Measurements from ENCODE around the gene VWA3B.
"Not testable (repeated sequence)": the region's sequence is repeated elsewhere in the genome, so short reads cannot be mapped to it uniquely, and the experiment has no call there.

VWA3B gene

GRCh38 chr2:98308068-98308467, 221.1 kb downstream of the VWA3B start:
- no peak for DNase-seq

GRCh38 chr2:98308532-98308931, 221.6 kb downstream of the VWA3B start:
- DNase-seq, result no peak

GRCh38 chr2:98309580-98309979, 222.6 kb downstream of the VWA3B start:
- DNase-seq, result no peak

GRCh38 chr2:98310010-98310409, 223.0 kb downstream of the VWA3B start:
- DNase-seq, result no peak

DNA sequence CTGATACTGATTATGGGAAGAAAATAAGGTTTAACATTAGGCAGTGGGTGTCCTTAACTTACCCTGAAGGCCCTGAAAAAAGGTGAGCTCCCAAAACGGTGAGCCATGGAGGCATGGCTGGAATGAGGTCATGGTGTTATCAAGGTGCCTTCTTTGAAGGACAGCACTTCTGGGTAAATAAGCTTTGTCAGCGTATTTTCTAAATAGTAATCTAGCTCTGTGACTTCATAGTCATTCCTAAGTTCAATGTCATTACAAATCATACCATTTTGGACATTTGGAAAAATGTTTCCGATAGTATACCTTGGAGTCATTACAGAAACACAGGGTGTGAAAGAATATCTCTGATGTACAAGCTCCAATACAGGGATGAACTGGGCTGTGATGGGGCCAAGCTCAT, 224.1 kb downstream of the VWA3B start:
- DNase-seq, result no peak

- no peak for DNase-seq
These were observed 225.0 kb downstream of the VWA3B start for GRCh38 chr2:98311771-98312545.

DNA sequence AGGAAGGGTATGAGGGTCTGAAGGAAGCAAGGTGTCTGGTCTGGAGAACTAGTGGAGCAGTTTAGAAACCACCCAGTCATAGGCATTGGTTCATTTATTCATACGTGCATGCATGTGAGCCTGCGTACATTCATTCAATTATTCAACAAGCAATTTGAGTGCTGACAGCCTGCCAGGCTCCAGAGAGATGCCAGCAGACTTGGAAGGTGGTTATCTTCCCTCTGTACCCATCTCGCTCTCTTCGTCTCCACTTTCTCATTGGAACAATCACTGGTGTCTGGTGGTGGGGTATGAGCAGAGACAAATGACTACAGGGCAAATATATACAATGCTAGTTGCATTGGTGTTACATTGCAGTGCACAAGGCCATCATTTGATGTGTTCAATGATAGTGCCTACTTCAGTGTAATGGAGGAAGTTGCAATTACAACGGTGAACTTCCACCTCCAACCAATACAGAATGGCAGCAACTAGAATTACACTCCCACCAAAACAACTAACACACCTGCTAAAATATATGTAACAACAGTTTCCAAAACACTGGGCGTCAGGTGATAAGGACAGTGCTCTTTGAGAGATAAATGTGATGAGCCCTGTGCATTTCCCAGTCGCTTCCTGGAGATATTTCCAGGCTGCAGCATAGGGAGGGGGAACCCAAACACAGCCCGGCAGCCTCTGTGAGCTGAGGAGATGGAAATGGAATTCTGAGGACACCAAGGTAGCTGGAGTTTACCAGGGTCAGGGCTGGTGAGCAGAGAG, 226.7 kb downstream of the VWA3B start:
- no peak for DNase-seq

- no peak for DNase-seq
These were observed 227.3 kb downstream of the VWA3B start for GRCh38 chr2:98314251-98314650.

- DNase-seq, result no peak
These were observed 229.0 kb downstream of the VWA3B start for GRCh38 chr2:98315957-98316356.

GRCh38 chr2:98317214-98317613, 230.2 kb downstream of the VWA3B start:
- no peak for DNase-seq

DNA sequence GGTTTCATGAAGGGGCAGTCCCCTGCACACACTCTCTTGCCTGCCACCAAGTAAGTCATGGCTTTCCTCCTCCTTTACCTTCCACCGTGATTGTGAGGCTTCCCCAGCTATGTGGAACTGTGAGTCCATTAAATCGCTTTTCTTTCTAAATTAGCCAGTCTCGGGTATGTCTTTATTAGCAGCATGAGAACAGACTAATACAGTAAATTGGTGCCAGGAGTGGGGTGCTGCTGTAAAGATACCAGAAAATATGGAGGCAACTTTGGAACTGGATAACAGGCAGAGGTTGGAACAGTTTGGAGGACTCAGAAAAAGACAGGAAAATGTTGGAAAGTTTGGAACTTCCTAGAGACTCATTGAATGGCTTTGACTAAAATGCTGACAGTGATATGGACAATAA, 233.2 kb downstream of the VWA3B start:
- not testable (repeated sequence) for DNase-seq

- no peak for DNase-seq
These were observed 237.2 kb downstream of the VWA3B start for GRCh38 chr2:98324181-98324580.

DNA sequence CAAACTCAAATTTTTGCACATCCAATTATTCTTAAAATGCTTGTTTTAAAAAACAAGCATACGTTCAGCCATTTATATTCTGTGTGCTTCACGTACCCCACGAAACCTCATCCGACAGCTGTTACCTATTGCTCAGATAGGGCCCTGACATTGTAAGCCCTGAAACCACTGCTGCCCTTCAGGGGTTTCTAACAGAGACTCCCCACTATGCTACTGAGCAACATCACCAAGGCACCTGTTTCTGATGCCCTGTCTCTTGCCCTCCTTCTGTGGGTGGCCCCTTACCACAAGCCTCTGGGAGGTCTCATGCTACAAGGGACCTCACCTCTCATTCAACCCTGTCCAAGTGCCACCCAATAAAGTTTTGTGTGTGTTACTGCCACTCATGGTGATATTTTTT, 240.8 kb downstream of the VWA3B start:
- DNase-seq, result no peak

GRCh38 chr2:98329549-98329948, 242.6 kb downstream of the VWA3B start:
- DNase-seq, result no peak

DNA sequence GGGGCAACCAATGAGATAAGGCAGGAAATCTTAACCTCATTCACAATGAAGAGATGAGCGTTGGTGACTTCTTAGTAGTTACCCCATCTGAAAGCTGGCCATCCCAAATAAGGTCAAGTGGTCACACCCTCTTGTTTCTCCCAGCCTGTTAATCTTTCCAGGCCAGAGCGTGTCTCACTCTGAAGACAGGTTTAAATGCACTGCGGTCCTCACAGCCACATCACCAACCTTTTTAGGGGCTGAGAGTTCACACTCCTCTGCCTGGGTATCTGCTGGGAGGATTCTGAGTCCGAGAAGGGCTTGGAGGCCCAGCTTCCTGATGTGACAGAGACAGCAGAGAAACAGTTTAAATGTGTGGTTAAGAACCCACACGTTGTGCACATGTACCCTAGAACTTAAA, 246.0 kb downstream of the VWA3B start:
- DNase-seq, result no peak

DNA sequence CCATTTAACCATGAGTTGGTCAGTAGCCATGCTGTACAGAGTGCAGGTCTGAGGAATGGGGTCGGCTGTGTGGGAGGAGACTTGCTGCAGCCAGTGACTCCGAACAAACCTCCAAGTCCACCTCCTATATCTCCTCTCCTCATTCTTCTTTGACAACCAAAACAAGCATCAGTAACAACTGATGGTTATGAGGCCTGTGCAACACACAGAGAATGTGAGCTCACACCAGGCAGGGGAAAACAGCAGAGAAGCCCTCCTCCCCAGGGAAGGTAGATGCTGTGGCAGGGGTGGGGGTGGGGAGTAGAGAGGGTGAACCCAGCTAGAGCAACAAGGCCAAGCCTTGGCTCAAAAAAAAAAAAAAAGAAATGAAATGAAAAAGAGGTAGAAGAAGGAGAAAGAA, 247.0 kb downstream of the VWA3B start:
- no peak for DNase-seq

DNA sequence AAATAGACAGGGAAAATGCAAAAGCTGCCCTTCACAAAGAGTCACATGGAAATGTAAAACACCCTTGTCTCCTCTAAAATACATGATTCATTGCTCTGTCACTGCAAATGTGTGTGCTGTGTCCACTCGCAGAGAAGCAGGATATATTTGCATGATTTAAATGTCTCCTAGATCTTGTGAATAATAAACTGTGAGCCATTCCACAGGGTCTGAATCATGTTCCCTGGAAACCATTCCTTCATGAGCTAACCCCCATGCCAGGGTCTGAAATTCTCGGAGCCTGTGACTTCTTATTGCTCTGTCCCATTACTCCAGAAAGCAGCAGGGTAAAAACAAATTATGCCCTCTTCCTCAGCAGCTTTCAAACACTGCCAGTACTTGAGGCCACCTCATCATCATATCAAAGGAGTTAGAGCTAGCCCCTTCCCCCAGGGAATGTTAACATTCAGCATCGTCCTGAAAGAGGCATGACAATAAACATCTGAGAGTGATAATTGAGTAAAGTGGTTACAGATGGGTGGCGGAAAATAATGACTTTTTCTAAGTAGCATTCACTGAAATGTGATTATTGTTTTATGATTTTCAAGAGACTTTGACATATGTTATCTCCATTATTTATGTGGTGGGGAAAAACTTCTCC, 247.6 kb downstream of the VWA3B start:
- no peak for DNase-seq

DNA sequence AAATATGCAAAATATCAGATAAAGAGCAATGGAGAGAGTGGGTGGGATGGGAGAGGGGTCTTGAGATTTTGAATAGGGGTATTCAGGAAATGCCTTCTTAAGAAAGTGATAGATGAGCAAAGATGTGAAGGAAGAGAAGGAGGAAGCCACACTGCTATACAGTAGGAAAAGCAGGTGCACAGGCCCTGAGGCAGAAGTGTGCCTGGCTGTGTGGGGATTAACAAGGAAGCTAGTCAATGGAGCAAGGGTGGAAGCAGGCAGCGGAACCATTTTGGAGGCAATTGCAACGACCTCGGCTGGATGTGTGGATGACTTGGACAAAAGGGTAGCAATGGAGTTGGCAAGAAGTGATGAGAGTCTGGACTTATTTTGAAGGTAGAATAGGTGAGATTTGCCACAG, 248.3 kb downstream of the VWA3B start:
- DNase-seq, result no peak

DNA sequence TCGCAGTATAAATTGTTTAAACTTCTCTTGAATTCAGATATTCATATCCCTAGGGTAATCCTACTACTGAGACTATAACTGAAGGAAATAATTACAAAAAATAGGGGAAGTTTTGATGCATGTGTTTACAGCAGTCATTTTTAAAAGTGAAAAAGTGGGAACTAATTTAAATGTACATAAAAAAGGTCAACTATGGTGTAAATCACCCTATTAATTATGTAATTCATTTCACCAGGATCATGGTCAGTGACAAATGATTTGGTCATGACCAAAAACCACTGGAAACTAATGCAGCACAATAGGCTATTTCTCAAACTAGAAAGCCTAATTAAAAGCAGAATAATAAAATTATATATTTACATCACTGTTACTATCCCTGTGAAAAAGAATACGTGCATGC, 254.3 kb downstream of the VWA3B start:
- DNase-seq, result no peak

DNA sequence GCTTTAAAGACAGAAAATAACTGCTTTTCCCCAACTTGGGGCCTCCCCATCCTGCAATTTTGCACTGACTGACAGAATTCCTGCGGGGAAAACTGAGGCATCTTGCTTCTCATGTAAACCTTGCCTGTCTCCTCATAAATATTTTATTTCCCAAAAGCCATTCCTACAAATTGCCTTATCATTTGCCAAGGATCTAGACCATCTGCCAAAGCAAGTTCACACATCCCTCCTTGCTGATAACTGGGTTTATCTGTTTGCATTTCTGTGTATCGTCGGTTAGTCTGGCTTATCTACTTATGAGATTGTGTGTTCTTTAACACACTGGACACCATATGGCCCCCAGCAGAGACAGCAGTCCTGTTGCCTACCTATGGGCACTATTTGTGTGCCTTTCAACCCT, 256.3 kb downstream of the VWA3B start:
- DNase-seq, result no peak

DNA sequence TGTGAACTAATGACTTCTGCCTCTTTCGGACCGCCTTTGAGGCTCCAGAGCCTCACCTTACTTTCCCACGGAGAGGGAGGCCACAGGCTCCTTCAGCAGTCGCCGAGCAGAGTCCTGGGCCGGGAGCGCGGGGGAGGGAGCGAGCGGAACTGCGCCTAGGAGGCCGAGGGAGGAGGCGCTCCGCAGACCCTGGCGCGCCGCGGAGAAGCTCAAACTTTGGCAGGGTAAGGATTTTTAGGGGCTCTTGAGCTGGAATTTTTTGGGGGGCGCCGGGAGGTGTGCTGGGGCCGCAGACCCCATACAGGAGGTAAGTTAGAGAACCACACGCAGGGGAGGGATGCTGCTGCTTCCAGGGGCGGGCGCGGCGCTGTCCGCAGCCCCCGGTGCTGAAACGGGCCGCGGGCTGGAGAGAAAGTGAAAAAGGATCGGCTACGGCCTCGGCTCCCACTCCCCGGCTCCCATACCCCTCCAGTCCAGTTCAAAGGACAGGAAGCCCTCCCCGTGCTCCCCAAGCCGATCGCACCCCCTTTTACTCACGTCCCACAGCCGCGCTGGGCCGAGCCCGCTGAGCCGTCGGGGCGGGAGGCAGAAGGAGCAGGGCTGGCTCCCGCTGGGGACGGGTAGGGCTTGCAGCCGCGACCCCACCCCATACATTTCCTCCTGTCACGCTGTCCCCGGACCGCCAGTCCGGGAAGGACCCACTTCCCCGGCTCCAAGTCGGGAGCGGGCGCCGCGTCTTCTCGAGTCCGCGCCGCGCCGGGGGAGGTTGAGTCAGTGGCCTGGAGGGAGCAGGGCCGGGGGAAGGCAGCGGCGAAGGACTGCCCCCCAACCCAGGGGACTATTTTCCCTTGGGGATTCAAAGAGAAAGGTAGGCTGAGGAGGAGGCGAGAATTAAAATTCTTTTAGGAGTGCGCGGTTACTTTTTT, 259.6 kb downstream of the VWA3B start, which contains the start of gene CNGA3:
Gene CNGA3 (plus strand): TSS at position 146 of the 926 bp plus-strand sequence. CDS start 23,520 bp downstream, outside the sequence.
- DNase-seq, result peak; percentile 29

- DNase-seq, result no peak
These were observed 260.5 kb downstream of the VWA3B start for GRCh38 chr2:98347298-98348065.

Data from stimulated activated CD4-positive, alpha-beta T cell treated with anti-CD3 and anti-CD28 coated beads, Interleukin-4, amount 100 ng/mL, for 1 hour (primary cell).